Osteoblast (primary cell): ENCODE measurements around the gene TMEM52. TPM values are rescaled to one million over a fixed set of nuclear protein-coding genes. Genes with fewer than 3 reads are reported as not detected.

ENCODE experiments used
- DNase-seq: peaks from one replicate; pipeline ENCODE4 v3.0.0; 2011; ENCODE audit warnings: low spot score, mixed read lengths; ENCODE audit not compliant: insufficient read length; ENCODE audit errors: missing footprints
- H2AFZ ChIP-seq: 2 replicates; pipeline ENCODE4 v1.6.0; 2011; ENCODE audit warnings: mild to moderate bottlenecking, low read length
- H3K27ac ChIP-seq: 2 replicates; pipeline ENCODE4 v1.5.1; 2011; ENCODE audit warnings: mild to moderate bottlenecking, low read depth, low read length, moderate library complexity
- H3K27me3 ChIP-seq: 2 replicates; pipeline ENCODE4 v1.6.0; 2012; ENCODE audit warnings: mild to moderate bottlenecking, control low read depth, inconsistent platforms, low read length, moderate library complexity; ENCODE audit not compliant: insufficient read depth
- H3K36me3 ChIP-seq: 2 replicates; pipeline ENCODE4 v1.5.1; 2011; ENCODE audit warnings: mild to moderate bottlenecking, low read length, control low read depth, moderate library complexity; ENCODE audit not compliant: insufficient read depth
- H3K4me1 ChIP-seq: 2 replicates; pipeline ENCODE4 v1.5.1; 2011; ENCODE audit warnings: mild to moderate bottlenecking, low read length, control low read depth, moderate library complexity; ENCODE audit not compliant: insufficient read depth
- H3K4me2 ChIP-seq: 2 replicates; pipeline ENCODE4 v1.6.0; 2011; ENCODE audit warnings: mild to moderate bottlenecking, low read length; ENCODE audit not compliant: insufficient read depth
- H3K4me3 ChIP-seq: fragments of 200-600 bp; sonication (generic); 3 replicates; pipeline ENCODE4 v1.5.1; 2012; ENCODE audit warnings: mild to moderate bottlenecking, low read length, inconsistent platforms; ENCODE audit not compliant: insufficient read depth
- H3K79me2 ChIP-seq: 2 replicates; pipeline ENCODE4 v1.6.0; 2012; ENCODE audit warnings: mild to moderate bottlenecking, low read length, control low read depth, inconsistent platforms; ENCODE audit not compliant: insufficient read depth
- H3K9me3 ChIP-seq: 2 replicates; pipeline ENCODE4 v1.5.1; 2011; ENCODE audit warnings: low read depth, low read length, control low read depth
- H4K20me1 ChIP-seq: 2 replicates; pipeline ENCODE4 v1.6.0; 2012; ENCODE audit warnings: mild to moderate bottlenecking, low read length, control low read depth; ENCODE audit not compliant: insufficient read depth
- CTCF ChIP-seq: IDR thresholded peaks from 2 replicates; pipeline ENCODE4 v1.5.1; 2011; ENCODE audit warnings: mild to moderate bottlenecking, low read depth, low read length, moderate library complexity; ENCODE audit errors: extremely low read depth
- total RNA-seq: library from RNA; depleted of rRNA; stranded (reverse); fragments of >200 nt; gene quantifications from 2 replicates; pipeline ENCODE4 v1.2.3, GENCODE V29; 2012

The TMEM52 gene
- total RNA-seq, 1 donor: not detected

- DNase-seq: peak; percentile 29
- Histone ChIP-seq H3K9me3 (no peaks in the 10 kb centered on the region), H3K36me3 (no peaks in the 10 kb centered on the region), H3K4me1 (no peaks in the 10 kb centered on the region), H3K27ac (no peak overlapping the region), H3K4me3 (no peak overlapping the region), H4K20me1 (peaks cover 3% of the 10 kb centered on the region), H3K4me2 (no peak overlapping the region), H3K27me3 (no peaks in the 10 kb centered on the region), H3K79me2 (no peaks in the 10 kb centered on the region), H2AFZ (no peak overlapping the region)
- TF ChIP-seq CTCF: no peak
Measured at GRCh38 chr1:1901641-1902294, 17.3 kb downstream of the TMEM52 start.

- Histone ChIP-seq H3K27me3 (no peaks in the 10 kb centered on the region), H3K27ac (no peak overlapping the region), H3K36me3 (no peaks in the 10 kb centered on the region), H3K4me3 (no peak overlapping the region), H4K20me1 (no peaks in the 10 kb centered on the region), H3K79me2 (no peaks in the 10 kb centered on the region), H2AFZ (no peak overlapping the region), H3K4me1 (no peaks in the 10 kb centered on the region), H3K4me2 (no peak overlapping the region), H3K9me3 (no peaks in the 10 kb centered on the region)
- TF ChIP-seq CTCF: no peak
- DNase-seq: peak; percentile 77
Measured at GRCh38 chr1:1900883-1901640, 18.0 kb downstream of the TMEM52 start.

GRCh38 chr1:1899967-1900327 lies 19.1 kb downstream of the TMEM52 start:
- Histone ChIP-seq H3K36me3 (no peaks in the 10 kb centered on the region), H3K79me2 (no peaks in the 10 kb centered on the region), H3K4me3 (no peak overlapping the region), H3K4me2 (no peak overlapping the region), H3K27me3 (peaks cover 8% of the 10 kb centered on the region), H3K27ac (no peak overlapping the region), H3K9me3 (no peaks in the 10 kb centered on the region), H2AFZ (no peak overlapping the region), H4K20me1 (no peaks in the 10 kb centered on the region), H3K4me1 (no peaks in the 10 kb centered on the region)
- no peak for TF ChIP-seq CTCF
- peak; percentile 42 for DNase-seq

- Histone ChIP-seq H2AFZ (no peak overlapping the region), H3K36me3 (no peaks in the 10 kb centered on the region), H3K9me3 (no peaks in the 10 kb centered on the region), H3K27me3 (peaks cover 8% of the 10 kb centered on the region), H3K27ac (no peak overlapping the region), H3K79me2 (no peaks in the 10 kb centered on the region), H3K4me2 (no peak overlapping the region), H4K20me1 (no peaks in the 10 kb centered on the region), H3K4me3 (no peak overlapping the region), H3K4me1 (peaks cover 4% of the 10 kb centered on the region)
- no peak for TF ChIP-seq CTCF
- peak; percentile 67 for DNase-seq
Measured at GRCh38 chr1:1899266-1899966, 19.7 kb downstream of the TMEM52 start.
